A549 (cell line): Measurements from ENCODE around the gene GLCE. TPM values are rescaled to one million over a fixed set of nuclear protein-coding genes. Genes with fewer than 3 reads are reported as not detected.

Source experiments
- ATAC-seq, 2 experiments: fragments of 200-7000 bp in 1 of 2; fragments of >200 bp in 1 of 2; cut with Nextera tagmentation in 1 of 2; cut with Tn5 transposase in 1 of 2; 3 replicates each; pipeline versions ENCODE4 v1.8.0 to v1.9.1; 2018 to 2020; ENCODE audit warnings: mild to moderate bottlenecking in 1 of 2, moderate library complexity in 1 of 2
- CTCF ChIA-PET: fragments of 300-600 bp; sonication (Branson Sonifier 250); formaldehyde crosslinking; extraction: SDS; loops from one replicate; lab custom pipeline; 2021; ENCODE audit warnings: antibody characterized with exemption, inconsistent platforms; lab: Yijun Ruan, JAX
- POLR2A ChIA-PET: fragments of 350-600 bp; formaldehyde crosslinking; extraction: SDS; loops from one replicate; lab custom pipeline; 2021; ENCODE audit warnings: antibody characterized with exemption, inconsistent platforms; lab: Yijun Ruan, JAX
- DNase-seq, 2 experiments: peaks; one replicate each; pipeline versions ENCODE4 v3.0.0 to v3.0.0-alpha.2; 2011 to 2016; ENCODE audit warnings: low read depth in 1 of 2, low spot score in 1 of 2
- FAIRE-seq: peaks from 2 replicates; lab custom pipeline; 2011; peaks lifted over from hg19 to GRCh38; lab: Jason Lieb, UNC
- H3K27ac ChIP-seq, 2 experiments: fragments of >200 bp; sonication (Bioruptor Twin); formaldehyde crosslinking; 3 replicates each; pipeline ENCODE4 v1.5.1; 2016 to 2017
- H3K4me1 ChIP-seq: fragments of >200 bp; sonication (Bioruptor Twin); formaldehyde crosslinking; 3 replicates; pipeline ENCODE4 v1.6.1; 2016
- H3K4me2 ChIP-seq: fragments of >200 bp; sonication (Bioruptor Twin); formaldehyde crosslinking; 3 replicates; pipeline ENCODE4 v1.6.1; 2016
- H3K4me3 ChIP-seq: fragments of >200 bp; sonication (Bioruptor Twin); formaldehyde crosslinking; 3 replicates; pipeline ENCODE4 v1.5.1; 2016
- H3K9me3 ChIP-seq: fragments of >200 bp; sonication (Bioruptor Twin); formaldehyde crosslinking; 3 replicates; pipeline ENCODE4 v1.6.1; 2016
- CBX2 ChIP-seq: fragments of 200-600 bp; sonication (generic); IDR thresholded peaks from 2 replicates; pipeline ENCODE4 v1.6.1; 2016; ENCODE audit warnings: low read depth, mild to moderate bottlenecking, borderline replicate concordance
- CBX8 ChIP-seq: fragments of 200-600 bp; sonication (generic); IDR thresholded peaks from 2 replicates; pipeline ENCODE4 v1.6.1; 2016
- CTCF ChIP-seq: fragments of >200 bp; sonication (Bioruptor Twin); formaldehyde crosslinking; IDR thresholded peaks from 3 replicates; pipeline ENCODE4 v1.5.1; 2016
- ELK1 ChIP-seq: fragments of 150-350 bp; IDR thresholded peaks from 2 replicates; pipeline ENCODE4 v1.6.1; 2014; ENCODE audit warnings: low read depth, mild to moderate bottlenecking, low read length
- FOXS1 ChIP-seq: fragments of 250-450 bp; sonication (Bioruptor Pico); IDR thresholded peaks from 2 replicates; pipeline ENCODE4 v1.5.0; 2020; ENCODE audit warnings: mild to moderate bottlenecking, moderate library complexity
- GATA3 ChIP-seq: IDR thresholded peaks from 2 replicates; pipeline ENCODE4 v1.6.1; 2012; ENCODE audit warnings: borderline replicate concordance
- HDAC2 ChIP-seq: fragments of 200-600 bp; sonication (generic); IDR thresholded peaks from 2 replicates; pipeline ENCODE4 v1.6.1; 2016
- HEYL ChIP-seq: fragments of 250-450 bp; sonication (Bioruptor Pico); IDR thresholded peaks from 2 replicates; pipeline ENCODE4 v1.8.0; 2021; ENCODE audit warnings: mild to moderate bottlenecking, moderate library complexity
- HOXB13 ChIP-seq: fragments of 250-450 bp; sonication (Bioruptor Pico); IDR thresholded peaks from 2 replicates; pipeline ENCODE4 v1.5.0; 2020; ENCODE audit warnings: low read depth, mild to moderate bottlenecking, moderate library complexity
- HOXB5 ChIP-seq: fragments of 250-450 bp; sonication (Bioruptor Pico); IDR thresholded peaks from 2 replicates; pipeline ENCODE4 v1.5.0; 2020; ENCODE audit warnings: mild to moderate bottlenecking, moderate library complexity
- JUN ChIP-seq, 2 experiments: fragments of >200 bp; sonication (Bioruptor Twin); formaldehyde crosslinking; IDR thresholded peaks; 2 replicates in 1 of 2; 3 replicates in 1 of 2; pipeline ENCODE4 v1.6.1; 2016 to 2017
- JUNB ChIP-seq: fragments of >200 bp; sonication (Bioruptor Twin); formaldehyde crosslinking; IDR thresholded peaks from 2 replicates; pipeline ENCODE4 v1.6.1; 2016
- KDM1A ChIP-seq: fragments of 200-600 bp; sonication (generic); IDR thresholded peaks from 2 replicates; pipeline ENCODE4 v1.6.1; 2016; ENCODE audit warnings: low read depth, mild to moderate bottlenecking
- KDM5A ChIP-seq: fragments of 200-600 bp; sonication (generic); IDR thresholded peaks from 2 replicates; pipeline ENCODE4 v1.6.1; 2016; ENCODE audit warnings: antibody characterized with exemption, mild to moderate bottlenecking
- MAFK ChIP-seq: fragments of 450-650 bp; IDR thresholded peaks from 2 replicates; pipeline ENCODE4 v1.6.1; 2014; ENCODE audit not compliant: partially characterized antibody
- POLR2A ChIP-seq: IDR thresholded peaks from 2 replicates; pipeline ENCODE4 v1.6.1; 2012; ENCODE audit warnings: mild to moderate bottlenecking, low read length
- POLR2AphosphoS2 ChIP-seq: conservative IDR thresholded peaks from 2 replicates; pipeline ENCODE4 v1.6.1; 2012; ENCODE audit warnings: low read length, improper control_type of control experiment, inconsistent platforms
- RARB ChIP-seq: fragments of 250-450 bp; sonication (Bioruptor Pico); IDR thresholded peaks from 2 replicates; pipeline ENCODE4 v1.8.0; 2021; ENCODE audit warnings: mild to moderate bottlenecking, moderate library complexity
- SREBF2 ChIP-seq: fragments of 450-650 bp; IDR thresholded peaks from 2 replicates; pipeline ENCODE4 v1.6.1; 2014; ENCODE audit warnings: mild to moderate bottlenecking, moderate library complexity
- ZNF302 ChIP-seq: fragments of 250-450 bp; sonication (Bioruptor Pico); IDR thresholded peaks from 2 replicates; pipeline ENCODE4 v1.9.0; 2021; ENCODE audit warnings: inconsistent platforms, mild to moderate bottlenecking, moderate library complexity
- ZSCAN20 ChIP-seq: fragments of 250-450 bp; sonication (Bioruptor Pico); IDR thresholded peaks from 2 replicates; pipeline ENCODE4 v1.8.0; 2022; ENCODE audit warnings: mild to moderate bottlenecking, moderate library complexity
- WGBS: methylation state at CpG from one replicate; pipeline ENCODE4 v1.1.6; 2017; ENCODE audit errors: missing lambda C conversion rate; 5-methylcytosine and 5-hydroxymethylcytosine counted together
- polyA plus RNA-seq, 4 experiments: library from polyadenylated mRNA; depleted of rRNA in 3 of 4; stranded (reverse); fragments of >200 nt; fragmentation: RNase III in 1 of 4; extraction: RNeasy Plus Mini Kit Qiagen cat#74134 plus additional on column Dnase treatment in 1 of 4; gene quantifications; 2 replicates in 3 of 4; 3 replicates in 1 of 4; pipeline ENCODE4 v1.2.3, GENCODE V29; 2011 to 2017
- TF ChIP-seq, protein P1 (sequence below): IDR thresholded peaks from 2 replicates; pipeline ENCODE4 v1.6.1; 2012; ENCODE audit warnings: low read depth, borderline replicate concordance
- TF ChIP-seq, protein P2 (sequence below): fragments of 450-650 bp; IDR thresholded peaks from 2 replicates; pipeline ENCODE4 v1.6.1; 2014; ENCODE audit warnings: antibody characterized with exemption

GLCE gene
- polyA plus RNA-seq, 2 of the 4 experiments (the other 2 are of a cell fraction) = 19.6 to 41.8 TPM

GRCh38 chr15:69275074-69275670 is 114.7 kb downstream of the GLCE start:
- Histone ChIP-seq H3K27ac (no peak overlapping the region), H3K4me1 (peaks cover 3% of the 10 kb centered on the region; the same call in 1 of the 3 replicates), H3K9me3 (no peaks in the 10 kb centered on the region), H3K4me3 (no peak overlapping the region), H3K4me2 (no peak overlapping the region)
- ChIA-PET POLR2A (no interaction called here), CTCF (interaction anchor here (0.6 to 3.7 kb wide), 7 partner anchors 9 to 244 kb away, joined by 3 to 26 read pairs (median 3); partner anchors contain the start of gene GLCE)
- FAIRE-seq = peak; percentile 74
- DNase-seq = no peak
- no peak for TF ChIP-seq HOXB5 (CRISPR knock-in tag)
- TF ChIP-seq ZSCAN20 = no peak
- no peak for TF ChIP-seq GATA3
- no peak for TF ChIP-seq KDM5A
- TF ChIP-seq JUN (IDR thresholded peaks at IDR 0.05) = no peak
- TF ChIP-seq, protein P1, sequence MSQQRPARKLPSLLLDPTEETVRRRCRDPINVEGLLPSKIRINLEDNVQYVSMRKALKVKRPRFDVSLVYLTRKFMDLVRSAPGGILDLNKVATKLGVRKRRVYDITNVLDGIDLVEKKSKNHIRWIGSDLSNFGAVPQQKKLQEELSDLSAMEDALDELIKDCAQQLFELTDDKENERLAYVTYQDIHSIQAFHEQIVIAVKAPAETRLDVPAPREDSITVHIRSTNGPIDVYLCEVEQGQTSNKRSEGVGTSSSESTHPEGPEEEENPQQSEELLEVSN = no peak
- TF ChIP-seq POLR2A = no peak
- 78% methylated on average over 4 of the region's 4 CpGs for WGBS
- ATAC-seq = no peak

DNA sequence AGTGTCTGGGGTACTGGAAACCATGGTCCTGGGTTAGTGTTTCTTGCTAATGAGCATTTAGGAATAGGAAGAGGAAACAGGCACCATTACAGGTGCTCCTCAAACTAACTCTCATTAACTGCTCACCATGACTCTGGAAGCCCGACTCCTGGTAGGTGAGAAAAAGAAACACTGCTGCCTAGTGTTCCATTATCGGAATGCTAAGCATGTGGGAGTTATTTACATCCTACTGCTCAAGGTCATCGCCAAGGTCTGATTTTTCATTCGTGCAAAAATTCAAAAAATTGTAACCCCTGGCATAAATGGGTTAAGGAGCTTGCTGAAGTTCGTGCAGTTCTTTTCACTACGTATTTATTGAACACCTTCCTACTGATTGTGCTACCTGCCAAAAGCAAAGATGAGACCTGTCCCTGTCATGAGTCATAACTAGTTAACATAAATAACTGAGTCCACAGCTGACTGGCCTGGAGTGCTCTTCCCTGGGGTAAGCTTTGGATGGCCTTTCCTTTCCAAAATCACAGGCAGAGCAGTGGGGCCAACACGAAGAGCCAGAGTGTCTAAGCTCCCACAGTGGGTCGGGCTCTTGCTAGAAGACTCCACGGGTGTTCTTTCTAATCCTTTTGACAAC is 115.6 kb downstream of the GLCE start:
- DNase-seq (no peak), ATAC-seq (no peak), FAIRE-seq (no peak)
- Histone ChIP-seq H3K4me2 (no peak overlapping the region), H3K4me3 (no peak overlapping the region), H3K9me3 (no peaks in the 10 kb centered on the region), H3K4me1 (peaks cover 3% of the 10 kb centered on the region; the same call in 1 of the 3 replicates), H3K27ac (no peak overlapping the region)
- 73% methylated on average over 9 of the region's 9 CpGs for WGBS
- TF ChIP-seq HEYL (CRISPR knock-in tag) (no peak), KDM1A (no peak), JUNB (no peak), CBX2 (no peak), MAFK (no peak), CTCF (no peak), ZNF302 (CRISPR knock-in tag) (no peak), RARB (CRISPR knock-in tag) (no peak), POLR2AphosphoS2 (no peak), FOXS1 (CRISPR knock-in tag) (no peak), SREBF2 (no peak), HDAC2 (no peak), CBX8 (no peak), ELK1 (no peak), HOXB13 (CRISPR knock-in tag) (no peak)
- TF ChIP-seq, protein P2, sequence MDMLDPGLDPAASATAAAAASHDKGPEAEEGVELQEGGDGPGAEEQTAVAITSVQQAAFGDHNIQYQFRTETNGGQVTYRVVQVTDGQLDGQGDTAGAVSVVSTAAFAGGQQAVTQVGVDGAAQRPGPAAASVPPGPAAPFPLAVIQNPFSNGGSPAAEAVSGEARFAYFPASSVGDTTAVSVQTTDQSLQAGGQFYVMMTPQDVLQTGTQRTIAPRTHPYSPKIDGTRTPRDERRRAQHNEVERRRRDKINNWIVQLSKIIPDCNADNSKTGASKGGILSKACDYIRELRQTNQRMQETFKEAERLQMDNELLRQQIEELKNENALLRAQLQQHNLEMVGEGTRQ = no peak
- ChIA-PET POLR2A (no interaction called here), CTCF (interaction anchor here (0.9 to 3.7 kb wide), 12 partner anchors 7 to 245 kb away, joined by 3 to 26 read pairs (median 3); partner anchors contain the start of gene GLCE)
